ENCODE results near the gene MRPL45.
A peak's percentile ranks its signal among the peaks of the same experiment; 100 is the strongest.

MRPL45 gene

GRCh38 chr17:38352245-38353085 lies 55.5 kb downstream of the MRPL45 start:
- peak overlapping the region; percentile 77 for H3K4me3 ChIP-seq (ENCODE audit: control insufficient read depth, low read depth, low read length)
- DNase-seq (ENCODE audit: low read depth) = no peak
- TF ChIP-seq CTCF (IDR thresholded peaks at IDR 0.05; ENCODE audit: control insufficient read depth, insufficient read depth, low read depth, low read length, missing control alignments) = no peak

DNA sequence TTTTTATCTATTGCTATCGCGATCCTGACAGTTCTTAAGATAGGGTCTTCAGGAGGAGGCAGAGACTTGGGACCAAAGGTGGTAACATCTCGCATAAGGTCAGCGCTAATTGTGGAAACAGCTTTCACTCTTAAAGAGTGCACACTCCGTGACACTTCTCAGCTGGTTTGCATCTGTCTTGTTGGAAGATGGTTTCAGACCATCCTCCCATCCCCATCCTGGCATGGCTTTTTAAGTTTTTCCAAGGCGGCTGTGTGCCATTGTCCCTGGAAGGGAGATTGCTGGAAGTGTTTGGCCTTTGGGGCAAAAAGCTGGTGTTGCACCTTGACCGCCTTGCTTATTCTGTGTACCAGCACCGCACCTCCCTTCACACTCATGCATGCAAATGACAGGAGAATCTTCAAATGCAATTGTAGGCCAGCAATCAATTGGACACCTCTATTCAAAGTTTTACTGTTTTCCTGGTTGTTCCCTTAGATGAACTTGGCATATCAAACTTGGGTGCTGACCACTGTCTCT lies 56.2 kb downstream of the MRPL45 start:
- H3K4me3 ChIP-seq (ENCODE audit: control insufficient read depth, low read depth, low read length) = peak overlapping the region; percentile 77
- no peak for DNase-seq (ENCODE audit: low read depth)
- TF ChIP-seq CTCF (IDR thresholded peaks at IDR 0.05; ENCODE audit: control insufficient read depth, insufficient read depth, low read depth, low read length, missing control alignments) = no peak

DNA sequence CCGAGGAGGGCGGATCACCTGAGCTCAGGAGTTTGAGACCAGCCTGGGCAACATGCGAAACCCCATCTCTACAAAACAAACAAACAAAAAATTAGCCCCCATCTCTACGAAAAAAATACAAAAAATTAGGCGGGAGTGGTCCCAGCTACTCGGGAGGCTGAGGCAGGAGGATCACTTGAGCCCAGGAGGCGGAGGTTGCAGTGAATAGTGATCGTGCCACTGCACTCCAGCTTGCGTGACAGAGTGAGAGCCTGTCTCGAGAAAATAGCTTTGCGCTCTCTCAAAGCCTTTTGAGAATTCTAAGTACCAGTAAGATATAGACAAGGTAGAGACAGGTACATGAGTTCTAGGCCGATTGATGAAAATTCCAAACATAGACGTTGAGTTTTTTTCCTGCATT lies 56.7 kb downstream of the MRPL45 start:
- no peak for TF ChIP-seq CTCF (IDR thresholded peaks at IDR 0.05; ENCODE audit: control insufficient read depth, insufficient read depth, low read depth, low read length, missing control alignments)
- H3K4me3 ChIP-seq (ENCODE audit: control insufficient read depth, low read depth, low read length) = peak overlapping the region; percentile 77
- no peak for DNase-seq (ENCODE audit: low read depth)

GRCh38 chr17:38354466-38354865 lies 57.5 kb downstream of the MRPL45 start:
- DNase-seq (ENCODE audit: low read depth) = no peak
- H3K4me3 ChIP-seq (ENCODE audit: control insufficient read depth, low read depth, low read length) = no peak overlapping the region
- no peak for TF ChIP-seq CTCF (IDR thresholded peaks at IDR 0.05; ENCODE audit: control insufficient read depth, insufficient read depth, low read depth, low read length, missing control alignments)

GRCh38 chr17:38355251-38355650 lies 58.3 kb downstream of the MRPL45 start:
- no peak overlapping the region for H3K4me3 ChIP-seq (ENCODE audit: control insufficient read depth, low read depth, low read length)
- DNase-seq (ENCODE audit: low read depth) = no peak
- no peak for TF ChIP-seq CTCF (IDR thresholded peaks at IDR 0.05; ENCODE audit: control insufficient read depth, insufficient read depth, low read depth, low read length, missing control alignments)

GRCh38 chr17:38357486-38358123 lies 60.6 kb downstream of the MRPL45 start:
- H3K4me3 ChIP-seq (ENCODE audit: control insufficient read depth, low read depth, low read length) = no peak overlapping the region
- DNase-seq (ENCODE audit: low read depth) = no peak
- TF ChIP-seq CTCF (IDR thresholded peaks at IDR 0.05; ENCODE audit: control insufficient read depth, insufficient read depth, low read depth, low read length, missing control alignments) = no peak
